Midbrain (tissue), 1 donor: ENCODE results near the gene PLEKHA7.
"Not testable (repeated sequence)": the region's sequence is repeated elsewhere in the genome, so short reads cannot be mapped to it uniquely, and the experiment has no call there.

Experiments used
- DNase-seq: peaks from one replicate; lab custom pipeline; 2025; lab: John Stamatoyannopoulos, UW

PLEKHA7 gene, protein sequence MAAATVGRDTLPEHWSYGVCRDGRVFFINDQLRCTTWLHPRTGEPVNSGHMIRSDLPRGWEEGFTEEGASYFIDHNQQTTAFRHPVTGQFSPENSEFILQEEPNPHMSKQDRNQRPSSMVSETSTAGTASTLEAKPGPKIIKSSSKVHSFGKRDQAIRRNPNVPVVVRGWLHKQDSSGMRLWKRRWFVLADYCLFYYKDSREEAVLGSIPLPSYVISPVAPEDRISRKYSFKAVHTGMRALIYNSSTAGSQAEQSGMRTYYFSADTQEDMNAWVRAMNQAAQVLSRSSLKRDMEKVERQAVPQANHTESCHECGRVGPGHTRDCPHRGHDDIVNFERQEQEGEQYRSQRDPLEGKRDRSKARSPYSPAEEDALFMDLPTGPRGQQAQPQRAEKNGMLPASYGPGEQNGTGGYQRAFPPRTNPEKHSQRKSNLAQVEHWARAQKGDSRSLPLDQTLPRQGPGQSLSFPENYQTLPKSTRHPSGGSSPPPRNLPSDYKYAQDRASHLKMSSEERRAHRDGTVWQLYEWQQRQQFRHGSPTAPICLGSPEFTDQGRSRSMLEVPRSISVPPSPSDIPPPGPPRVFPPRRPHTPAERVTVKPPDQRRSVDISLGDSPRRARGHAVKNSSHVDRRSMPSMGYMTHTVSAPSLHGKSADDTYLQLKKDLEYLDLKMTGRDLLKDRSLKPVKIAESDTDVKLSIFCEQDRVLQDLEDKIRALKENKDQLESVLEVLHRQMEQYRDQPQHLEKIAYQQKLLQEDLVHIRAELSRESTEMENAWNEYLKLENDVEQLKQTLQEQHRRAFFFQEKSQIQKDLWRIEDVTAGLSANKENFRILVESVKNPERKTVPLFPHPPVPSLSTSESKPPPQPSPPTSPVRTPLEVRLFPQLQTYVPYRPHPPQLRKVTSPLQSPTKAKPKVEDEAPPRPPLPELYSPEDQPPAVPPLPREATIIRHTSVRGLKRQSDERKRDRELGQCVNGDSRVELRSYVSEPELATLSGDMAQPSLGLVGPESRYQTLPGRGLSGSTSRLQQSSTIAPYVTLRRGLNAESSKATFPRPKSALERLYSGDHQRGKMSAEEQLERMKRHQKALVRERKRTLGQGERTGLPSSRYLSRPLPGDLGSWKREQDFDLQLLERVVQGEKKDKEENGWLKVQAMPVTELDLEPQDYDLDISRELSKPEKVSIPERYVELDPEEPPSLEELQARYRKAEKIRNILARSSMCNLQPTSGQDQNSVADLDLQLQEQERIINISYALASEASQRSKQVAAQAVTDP

GRCh38 chr11:17014321-17014832 lies at the start of gene PLEKHA7:
PLEKHA7 (minus strand) TSS chr11:17014414; CDS start chr11:17014401, 13 bp downstream.
- DNase-seq: peak; percentile 16

DNA sequence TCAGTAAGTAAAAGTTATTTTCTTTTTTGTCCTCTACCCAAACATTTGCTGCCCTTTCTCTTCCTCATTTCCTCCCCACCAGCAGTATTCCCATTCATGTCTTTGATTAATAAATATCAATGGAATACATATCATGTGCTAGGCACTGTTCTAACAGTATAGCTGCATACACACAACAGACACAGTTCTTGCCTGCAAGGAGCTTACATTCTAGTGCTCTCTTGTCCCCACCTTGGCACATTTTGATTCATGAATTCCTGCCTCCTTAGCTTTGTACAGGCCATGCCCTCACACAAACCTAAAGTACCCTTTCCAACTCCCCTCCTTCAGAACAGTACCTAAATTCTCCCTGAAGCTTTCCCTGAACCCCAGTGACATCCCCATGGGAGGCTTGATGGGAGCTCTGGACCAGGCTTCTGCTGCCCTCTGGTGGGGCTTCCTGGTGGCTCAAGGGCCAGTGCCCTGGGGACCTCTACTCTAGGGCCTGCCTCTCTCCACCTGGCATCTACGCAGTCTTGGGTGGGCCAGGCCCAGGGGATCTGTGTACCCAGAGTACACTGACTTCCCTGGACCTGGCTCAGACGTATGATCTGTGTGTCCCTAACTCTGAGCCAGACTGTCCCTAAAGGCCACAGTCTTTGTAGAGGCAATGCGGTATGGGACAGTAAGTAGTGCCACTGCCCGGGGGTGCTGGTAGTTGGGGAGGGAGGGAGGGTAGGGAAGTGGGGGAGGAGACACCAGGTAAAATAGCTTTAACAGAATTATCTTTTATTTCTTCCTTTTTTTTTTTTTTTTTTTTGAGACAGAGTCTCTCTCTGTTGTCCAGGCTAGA lies 49.2 kb upstream of the PLEKHA7 start:
- peak; percentile 56 for DNase-seq

DNA sequence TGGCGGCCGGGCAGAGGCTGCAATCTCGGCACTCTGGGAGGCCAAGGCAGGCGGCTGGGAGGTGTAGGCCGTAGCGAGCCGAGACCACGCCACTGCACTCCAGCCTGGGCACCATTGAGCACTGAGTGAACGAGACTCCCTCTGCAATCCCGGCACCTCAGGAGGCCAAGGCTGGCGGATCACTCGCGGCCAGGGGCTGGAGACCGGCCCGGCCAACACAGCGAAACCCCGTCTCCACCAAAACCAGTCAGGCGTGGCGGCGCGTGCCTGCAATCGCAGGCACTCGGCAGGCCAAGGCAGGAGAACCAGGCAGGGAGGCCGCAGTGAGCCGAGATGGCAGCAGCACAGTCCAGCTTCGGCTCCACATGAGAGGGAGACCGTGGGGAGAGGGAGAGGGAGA lies 36.9 kb upstream of the PLEKHA7 start:
- DNase-seq: not testable (repeated sequence)

DNA sequence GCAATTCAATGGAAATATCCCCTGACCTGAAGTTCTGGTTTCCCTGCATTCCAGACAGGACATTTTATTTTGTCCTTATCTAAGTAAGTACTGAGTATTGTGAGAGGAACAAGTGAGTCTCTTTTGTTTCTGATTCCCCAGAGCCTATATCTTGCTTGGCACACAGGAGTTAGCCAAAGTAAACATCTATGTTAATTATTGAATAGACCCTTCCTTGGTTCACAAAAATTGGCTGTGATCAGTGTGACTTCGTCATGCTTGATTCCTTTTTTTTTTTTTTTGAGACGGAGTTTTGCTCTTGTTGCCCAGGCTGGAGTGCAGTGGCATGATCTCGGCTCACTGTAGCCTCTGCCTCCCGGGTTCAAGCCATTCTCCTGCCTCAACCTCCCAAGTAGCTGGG lies 34.3 kb upstream of the PLEKHA7 start:
- not testable (repeated sequence) for DNase-seq

GRCh38 chr11:17046690-17047089 lies 32.5 kb upstream of the PLEKHA7 start:
- no peak for DNase-seq

DNA sequence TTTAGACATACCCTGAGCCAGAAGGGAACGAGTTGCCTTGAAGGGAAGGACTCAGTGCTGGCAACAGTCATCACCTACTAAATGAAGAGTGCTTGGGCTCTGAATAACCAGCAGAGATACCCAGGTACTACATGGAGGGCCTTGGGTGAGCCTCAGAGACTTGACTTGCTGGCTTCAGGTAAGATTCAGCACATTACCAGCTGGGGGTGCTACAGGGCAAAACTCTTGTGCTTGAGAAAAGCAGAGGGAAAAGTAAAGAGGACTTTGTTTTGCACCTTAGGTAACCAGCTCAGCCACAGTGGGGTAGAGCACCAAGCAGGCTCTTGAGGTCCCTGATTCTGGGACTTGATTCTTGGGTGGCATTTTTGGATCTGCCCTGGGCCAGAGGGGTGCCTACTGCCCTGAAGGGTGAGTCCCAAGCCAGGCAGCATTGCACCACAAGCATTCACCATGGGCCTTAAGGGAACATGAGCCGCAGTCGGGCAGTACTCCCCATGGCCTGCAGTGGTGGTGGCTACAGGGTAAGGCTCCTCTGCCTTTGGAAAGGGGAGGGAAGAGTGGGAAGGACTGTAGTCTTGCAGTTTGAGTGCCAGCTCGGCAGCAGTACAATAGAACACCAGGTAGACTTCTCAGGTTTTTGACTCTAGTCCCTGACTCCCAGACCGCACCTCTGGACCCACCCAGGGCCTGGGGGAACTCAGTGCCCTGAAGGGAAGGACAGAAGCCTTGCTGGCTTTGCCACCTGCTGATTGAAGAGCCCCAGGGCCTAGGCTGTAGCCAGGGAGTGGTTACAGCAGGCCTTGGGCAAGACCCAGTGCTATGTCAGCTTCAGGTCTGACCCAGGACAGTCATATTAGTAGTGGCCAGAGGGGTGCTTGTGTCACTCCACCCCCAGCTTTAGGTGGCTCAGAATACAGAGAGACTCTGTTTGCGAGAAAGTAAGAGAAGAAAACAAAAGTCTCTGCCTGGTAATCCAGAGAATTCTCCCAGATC lies 22.7 kb upstream of the PLEKHA7 start:
- DNase-seq: no peak

DNA sequence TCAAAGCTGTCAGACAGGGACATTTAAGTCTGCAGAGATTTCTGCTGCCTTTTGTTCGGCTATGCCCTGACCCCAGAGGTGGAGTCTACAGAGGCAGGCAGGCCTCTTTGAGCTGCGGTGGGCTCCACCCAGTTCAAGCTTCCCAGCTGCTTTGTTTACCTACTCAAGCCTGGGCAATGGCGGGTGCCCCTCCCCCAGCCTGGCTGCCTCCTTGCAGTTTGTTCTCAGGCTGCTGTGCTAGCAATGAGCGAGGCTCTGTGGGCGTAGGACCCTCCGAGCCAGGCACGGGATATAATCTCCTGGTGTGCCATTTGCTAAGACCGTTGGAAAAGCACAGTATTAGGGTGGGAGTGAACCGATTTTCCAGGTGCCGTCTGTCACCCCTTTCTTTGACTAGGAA lies 19.8 kb upstream of the PLEKHA7 start:
- DNase-seq: not testable (repeated sequence)

DNA sequence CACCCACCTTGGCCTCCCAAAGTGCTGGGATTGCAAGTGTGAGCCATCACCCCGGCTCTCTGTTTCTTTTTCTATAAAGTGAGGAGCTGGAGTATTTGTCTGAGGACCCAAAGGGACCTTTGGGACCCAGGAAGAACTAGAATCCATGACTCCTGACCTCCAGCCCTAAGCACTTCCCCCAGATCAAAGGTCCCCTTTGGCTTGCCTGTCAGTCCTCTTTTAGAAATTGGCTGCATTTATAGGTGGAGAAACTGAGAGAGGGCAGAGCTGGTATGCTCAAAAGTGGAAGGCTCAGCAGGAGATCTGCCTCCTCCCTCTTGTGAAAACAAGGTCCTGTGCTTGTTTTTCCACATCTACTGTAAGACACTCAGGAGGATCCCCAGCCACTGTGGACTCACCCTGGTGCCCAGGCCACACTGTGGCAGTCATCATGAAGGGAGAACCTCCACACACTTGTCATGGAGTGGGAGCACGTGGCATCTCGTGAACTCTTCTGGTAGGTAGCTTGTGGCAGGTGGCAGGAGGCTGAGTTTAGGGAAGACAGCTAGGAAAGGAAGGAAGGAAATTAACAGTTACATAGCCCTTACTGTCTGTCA lies 12.4 kb upstream of the PLEKHA7 start:
- no peak for DNase-seq

GRCh38 chr11:17024924-17025323 lies 10.7 kb upstream of the PLEKHA7 start:
- no peak for DNase-seq

- no peak for DNase-seq
Measured at GRCh38 chr11:17021511-17021910, 7.3 kb upstream of the PLEKHA7 start.

- no peak for DNase-seq
Measured at GRCh38 chr11:17020831-17021230, 6.6 kb upstream of the PLEKHA7 start.

- DNase-seq: no peak
Measured at GRCh38 chr11:17019232-17019631, 5.0 kb upstream of the PLEKHA7 start.

- DNase-seq: no peak
Measured at GRCh38 chr11:17015627-17016126, 1.5 kb upstream of the PLEKHA7 start.

DNA sequence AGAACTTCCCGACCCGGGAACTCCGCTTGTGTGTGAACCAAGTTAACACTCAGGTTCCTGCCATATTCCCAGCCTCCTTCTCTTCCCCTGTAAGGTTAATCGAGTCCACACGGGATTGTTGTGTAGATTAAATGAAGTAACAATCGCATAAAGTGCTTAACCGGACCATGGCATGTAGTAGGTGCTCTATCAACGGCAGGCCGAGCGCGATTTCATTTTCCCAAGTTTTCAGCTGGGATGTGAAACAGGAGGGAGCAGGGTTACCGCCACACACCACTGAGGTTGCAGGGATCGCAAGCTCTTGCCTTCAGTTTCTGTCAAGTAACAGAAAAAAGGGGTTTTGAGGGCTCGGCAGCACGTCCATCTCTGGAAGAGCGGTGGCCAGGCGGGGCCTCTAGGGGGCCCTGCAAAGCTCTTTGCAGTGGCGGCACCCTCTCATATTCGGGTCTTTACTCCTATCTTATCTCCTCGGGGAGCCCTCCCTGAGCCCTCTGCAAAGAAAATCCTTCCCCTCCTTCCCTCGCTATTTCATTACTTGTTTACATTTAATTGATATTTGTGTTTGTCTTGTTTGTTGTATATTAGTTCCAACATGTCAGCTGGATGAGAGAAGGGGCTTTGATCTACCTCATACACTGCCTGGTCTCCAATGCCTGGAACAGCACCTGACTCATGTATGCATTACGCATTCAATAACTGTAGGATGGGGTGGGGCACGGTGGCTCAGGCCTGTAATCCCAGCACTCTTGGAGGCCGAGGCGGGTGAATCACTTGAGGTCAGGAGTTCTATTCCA lies 816 bp upstream of the PLEKHA7 start:
- peak; percentile 16 for DNase-seq

DNA sequence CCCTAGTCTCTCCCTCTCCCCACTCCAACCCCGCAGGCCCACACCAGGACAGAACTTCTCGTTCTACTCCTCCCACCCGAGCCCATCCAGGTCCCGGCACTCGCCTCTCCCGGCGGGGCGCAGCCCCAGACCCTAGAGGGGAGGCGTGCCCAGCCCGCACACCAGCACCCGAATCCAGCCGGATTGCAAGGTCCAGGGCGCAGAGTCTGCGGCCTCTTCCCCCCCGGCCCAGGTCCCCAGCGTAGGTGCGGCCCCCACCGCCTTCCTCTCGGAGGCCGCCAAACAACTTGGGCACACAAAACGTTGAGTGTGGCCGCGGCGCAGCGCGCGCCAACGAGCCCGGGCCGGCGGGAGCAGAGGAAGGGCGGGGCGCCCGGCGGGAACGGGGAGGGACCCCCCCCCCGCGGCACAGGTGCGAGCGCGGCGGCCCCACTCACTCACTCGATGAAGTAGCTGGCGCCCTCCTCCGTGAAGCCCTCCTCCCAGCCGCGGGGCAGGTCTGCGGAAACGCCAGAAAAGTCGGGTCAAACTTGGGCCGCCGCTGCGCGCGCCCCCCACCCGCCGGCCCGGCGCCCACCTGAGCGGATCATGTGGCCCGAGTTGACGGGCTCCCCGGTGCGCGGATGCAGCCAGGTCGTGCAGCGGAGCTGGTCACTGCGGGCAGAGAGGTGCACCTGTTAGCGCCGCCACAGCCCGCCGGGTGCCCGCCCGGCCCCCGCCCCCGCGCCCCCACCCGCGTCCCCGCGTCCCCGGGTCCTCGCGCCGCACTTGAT lies 480 bp downstream of the PLEKHA7 start:
- no peak for DNase-seq

DNA sequence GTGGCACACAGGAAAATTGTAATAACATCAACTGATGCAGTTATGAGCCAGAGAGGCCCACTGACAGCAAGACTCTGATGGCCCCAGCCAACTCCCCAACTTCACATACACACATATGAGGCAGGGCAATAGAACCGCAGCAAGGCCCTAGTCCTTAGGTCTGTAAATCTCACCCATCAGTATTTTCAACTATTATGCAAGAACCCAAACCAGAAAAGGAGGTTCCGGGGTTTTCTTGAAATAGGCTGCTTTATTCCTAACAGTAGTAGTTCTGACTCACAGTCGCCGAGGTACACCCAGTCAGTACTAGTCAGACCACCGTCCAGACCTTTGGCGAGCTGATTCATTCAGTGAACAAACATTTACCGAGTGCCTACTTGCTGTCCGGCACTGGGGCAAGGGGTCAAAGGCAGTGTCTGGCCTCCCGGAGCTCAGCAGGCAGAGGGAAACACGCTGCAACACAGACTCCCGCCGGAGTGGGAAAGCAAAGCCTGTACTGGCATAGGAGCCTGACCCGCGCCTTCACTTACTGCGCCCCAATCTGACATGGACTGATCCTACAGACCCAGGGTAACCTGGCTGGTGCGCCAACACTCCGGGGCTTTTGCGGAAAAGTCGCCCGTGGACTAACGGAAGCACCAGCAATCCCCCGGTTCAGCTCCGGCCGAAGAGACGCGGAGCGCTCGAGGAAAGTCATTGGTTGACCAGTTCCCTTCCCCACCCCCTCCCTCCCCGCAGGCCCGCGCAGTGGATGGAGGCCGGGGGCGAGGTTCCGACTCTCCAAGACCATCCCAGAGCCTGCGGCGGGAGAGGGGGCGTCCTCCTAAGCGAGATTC lies 1.3 kb downstream of the PLEKHA7 start:
- DNase-seq: peak; percentile 48

GRCh38 chr11:17012179-17012578 lies 2.0 kb downstream of the PLEKHA7 start:
- no peak for DNase-seq
